ENCODE data around the gene RABAC1. TPM values are rescaled to one million over a fixed set of nuclear protein-coding genes. Genes with fewer than 3 reads are reported as not detected.
A peak's percentile ranks its signal among the peaks of the same experiment; 100 is the strongest.

RABAC1 gene
- total RNA-seq, 2 experiments from 2014 or later = 96.0 to 102 TPM

DNA sequence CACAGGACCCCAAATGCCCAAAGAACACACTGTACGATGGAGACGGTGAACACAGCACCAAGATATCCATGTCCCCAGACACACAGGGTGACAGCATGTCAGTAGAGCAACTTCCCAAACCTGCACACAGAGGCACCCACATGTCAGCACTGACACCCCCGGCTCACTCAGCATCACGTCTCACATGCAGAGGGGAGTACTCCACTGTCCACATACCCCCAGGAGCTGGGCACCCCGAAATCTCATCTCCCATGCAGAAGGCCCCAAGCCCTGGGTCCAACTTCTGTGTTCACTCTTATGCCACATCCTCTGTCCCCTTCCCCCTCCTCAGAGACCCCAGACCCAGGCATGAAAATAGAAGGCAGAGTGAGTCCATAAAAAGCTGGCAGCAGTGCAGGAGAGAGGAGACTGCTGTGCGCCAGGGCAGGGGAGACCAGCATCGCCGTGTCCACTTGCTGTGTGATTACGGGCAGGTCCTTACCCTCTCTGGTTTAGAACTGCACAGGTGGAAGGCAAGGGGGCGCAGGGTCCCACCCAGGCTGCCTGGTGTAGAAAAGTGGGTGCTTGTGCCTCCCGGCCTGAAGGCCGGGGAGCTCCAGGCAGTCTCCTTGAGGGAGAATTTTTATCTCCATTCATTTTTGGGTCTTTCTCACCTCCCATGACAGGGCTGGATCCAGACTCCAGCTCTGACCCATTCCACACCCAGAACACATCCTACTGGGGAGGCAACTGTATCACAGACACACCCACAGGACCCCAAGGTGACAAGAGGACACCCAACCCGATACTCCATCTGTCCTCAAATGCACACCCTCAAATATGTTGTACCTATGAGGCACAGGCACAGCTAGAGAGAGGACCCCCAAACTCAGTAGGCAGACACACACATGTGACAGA is 47.9 kb downstream of the RABAC1 start:
- H3K27ac Mint-ChIP-seq = peak overlapping the region; percentile 87
- H3K27me3 Mint-ChIP-seq = peaks cover 10% of the 10 kb centered on the region
- POLR2A ChIA-PET = interaction anchor here (1.1 to 8.3 kb wide), 16 partner anchors 8 to 52 kb away, joined by 3 to 92 read pairs (median 6); partner anchors contain the start of genes CD79A, ERFL and RPS19
- peak overlapping the region; percentile 66 for H3K4me3 Mint-ChIP-seq
- H3K36me3 ChIP-seq (ENCODE audit: insufficient read depth, low read length) = peaks cover 11% of the 10 kb centered on the region
- no peak overlapping the region for H3K4me3 ChIP-seq (ENCODE audit: low read length)
- no peak overlapping the region for H3K27ac ChIP-seq (ENCODE audit: low read depth in 1 of 2, low read length in 2 of 2)
- no peaks in the 10 kb centered on the region for H3K9me3 ChIP-seq (ENCODE audit: control insufficient read depth in 1 of 2, insufficient read depth in 1 of 2, low read length in 2 of 2)
- peaks cover 62% of the 10 kb centered on the region for H3K4me1 ChIP-seq (ENCODE audit: insufficient read depth, low read length)
- H3K4me1 Mint-ChIP-seq (ENCODE audit: low read depth) = peaks cover 46% of the 10 kb centered on the region
- DNase-seq (peak in 1 of 14 experiments; percentile 45), ATAC-seq (ENCODE audit: poor library complexity) (peak; percentile 24)
- peaks cover 13% of the 10 kb centered on the region for H3K36me3 Mint-ChIP-seq (ENCODE audit: low read depth)
- TF ChIP-seq, protein P1, sequence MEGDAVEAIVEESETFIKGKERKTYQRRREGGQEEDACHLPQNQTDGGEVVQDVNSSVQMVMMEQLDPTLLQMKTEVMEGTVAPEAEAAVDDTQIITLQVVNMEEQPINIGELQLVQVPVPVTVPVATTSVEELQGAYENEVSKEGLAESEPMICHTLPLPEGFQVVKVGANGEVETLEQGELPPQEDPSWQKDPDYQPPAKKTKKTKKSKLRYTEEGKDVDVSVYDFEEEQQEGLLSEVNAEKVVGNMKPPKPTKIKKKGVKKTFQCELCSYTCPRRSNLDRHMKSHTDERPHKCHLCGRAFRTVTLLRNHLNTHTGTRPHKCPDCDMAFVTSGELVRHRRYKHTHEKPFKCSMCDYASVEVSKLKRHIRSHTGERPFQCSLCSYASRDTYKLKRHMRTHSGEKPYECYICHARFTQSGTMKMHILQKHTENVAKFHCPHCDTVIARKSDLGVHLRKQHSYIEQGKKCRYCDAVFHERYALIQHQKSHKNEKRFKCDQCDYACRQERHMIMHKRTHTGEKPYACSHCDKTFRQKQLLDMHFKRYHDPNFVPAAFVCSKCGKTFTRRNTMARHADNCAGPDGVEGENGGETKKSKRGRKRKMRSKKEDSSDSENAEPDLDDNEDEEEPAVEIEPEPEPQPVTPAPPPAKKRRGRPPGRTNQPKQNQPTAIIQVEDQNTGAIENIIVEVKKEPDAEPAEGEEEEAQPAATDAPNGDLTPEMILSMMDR (IDR thresholded peaks at IDR 0.05) = no peak
- CTCF ChIA-PET = interaction anchor here (1.2 to 1.7 kb wide), 2 partner anchors 38 kb away, joined by 4 read pairs; no protein-coding TSS in a partner anchor
- intact Hi-C loops (cut with DNase I, micrococcal nuclease) = no loop called here
- no peaks in the 10 kb centered on the region for H3K9me3 Mint-ChIP-seq
- H3K27me3 ChIP-seq (ENCODE audit: control insufficient read depth in 1 of 2, insufficient read depth in 2 of 2, low read length in 2 of 2) = peaks cover 28% of the 10 kb centered on the region in 2 experiments

DNA sequence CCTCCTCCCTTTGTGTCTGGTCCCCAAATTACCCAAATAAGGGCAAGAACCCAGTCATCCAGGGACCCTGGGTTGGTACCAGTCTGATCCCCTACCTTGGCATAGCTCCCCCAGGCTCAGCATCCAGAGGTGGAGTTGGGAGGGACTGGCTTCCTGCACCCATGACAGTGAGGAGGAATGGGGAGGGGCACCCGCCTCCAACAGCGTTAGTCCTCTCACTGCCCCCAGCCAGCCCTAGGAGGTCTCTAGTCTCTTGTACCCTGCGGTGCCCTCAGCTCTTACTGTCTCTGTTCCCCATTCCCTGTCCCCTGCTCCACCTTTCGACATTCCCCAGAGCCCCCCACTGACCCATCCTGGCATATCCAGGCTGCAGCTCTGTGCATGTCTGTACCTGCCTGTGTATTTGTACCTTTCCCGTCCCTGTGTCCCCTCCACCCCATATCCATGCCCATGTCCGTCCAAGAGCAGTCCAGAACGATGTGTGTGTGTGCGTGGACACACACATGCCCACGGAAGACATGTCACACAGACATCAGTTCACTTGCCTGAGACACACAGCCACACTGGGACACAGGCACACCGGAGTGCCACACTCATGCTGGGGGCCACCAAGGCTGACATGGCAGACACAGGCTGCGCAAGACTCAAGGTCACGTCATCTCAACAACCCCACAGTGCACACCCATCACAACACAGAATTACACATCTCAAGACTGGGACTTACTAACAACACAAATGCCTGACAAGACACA is 48.7 kb downstream of the RABAC1 start:
- ATAC-seq (ENCODE audit: poor library complexity) (no peak), DNase-seq (no peak)
- peak overlapping the region; percentile 87 for H3K27ac Mint-ChIP-seq
- peaks cover 10% of the 10 kb centered on the region for H3K27me3 Mint-ChIP-seq
- ChIA-PET POLR2A (interaction anchor here (0.9 to 8.3 kb wide), 9 partner anchors 8 to 51 kb away, joined by 4 to 92 read pairs (median 7); partner anchors contain the start of gene RPS19), CTCF (interaction anchor here (1.7 kb wide), 1 partner anchor 37 kb away, joined by 4 read pairs; no protein-coding TSS in a partner anchor)
- no peaks in the 10 kb centered on the region for H3K9me3 Mint-ChIP-seq
- intact Hi-C loops (cut with DNase I, micrococcal nuclease) = no loop called here
- Histone ChIP-seq H3K9me3 (ENCODE audit: control insufficient read depth in 1 of 2, insufficient read depth in 1 of 2, low read length in 2 of 2) (no peaks in the 10 kb centered on the region), H3K27me3 (ENCODE audit: control insufficient read depth in 1 of 2, insufficient read depth in 2 of 2, low read length in 2 of 2) (peaks cover 19 to 20% of the 10 kb centered on the region in 2 experiments), H3K36me3 (ENCODE audit: insufficient read depth, low read length) (peaks cover 19% of the 10 kb centered on the region), H3K27ac (ENCODE audit: low read depth in 1 of 2, low read length in 2 of 2) (no peak overlapping the region), H3K4me1 (ENCODE audit: insufficient read depth, low read length) (peaks cover 60% of the 10 kb centered on the region), H3K4me3 (ENCODE audit: low read length) (no peak overlapping the region)
- peaks cover 52% of the 10 kb centered on the region for H3K4me1 Mint-ChIP-seq (ENCODE audit: low read depth)
- peaks cover 21% of the 10 kb centered on the region for H3K36me3 Mint-ChIP-seq (ENCODE audit: low read depth)
- peak overlapping the region; percentile 26 for H3K4me3 Mint-ChIP-seq
- TF ChIP-seq, protein P1 (IDR thresholded peaks at IDR 0.05) = no peak

DNA sequence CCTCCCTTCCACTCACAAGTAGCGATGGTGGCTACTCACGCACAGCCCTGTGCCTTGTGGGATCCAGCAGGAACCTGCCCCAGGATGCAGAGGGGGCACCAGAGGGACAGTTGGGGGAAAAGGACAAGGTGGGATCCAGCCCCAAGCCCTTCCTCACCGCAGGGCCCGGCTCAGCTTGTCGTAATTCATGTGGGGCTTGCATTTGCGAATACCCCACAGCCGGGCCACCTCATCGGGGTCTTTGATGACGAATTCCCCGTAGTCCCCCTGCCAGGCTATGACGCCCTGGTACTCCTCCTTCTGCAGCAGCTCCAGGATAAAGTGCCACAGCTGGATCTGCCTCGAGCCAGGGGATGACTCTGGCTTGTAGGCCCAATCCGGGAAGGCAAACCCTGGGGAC is 49.4 kb downstream of the RABAC1 start:
- peaks cover 59% of the 10 kb centered on the region for H3K4me1 Mint-ChIP-seq (ENCODE audit: low read depth)
- Histone ChIP-seq H3K9me3 (ENCODE audit: control insufficient read depth in 1 of 2, insufficient read depth in 1 of 2, low read length in 2 of 2) (no peaks in the 10 kb centered on the region), H3K27me3 (ENCODE audit: control insufficient read depth in 1 of 2, insufficient read depth in 2 of 2, low read length in 2 of 2) (peaks cover 15% of the 10 kb centered on the region in 2 experiments), H3K27ac (ENCODE audit: low read depth in 1 of 2, low read length in 2 of 2) (no peak overlapping the region), H3K4me3 (ENCODE audit: low read length) (no peak overlapping the region), H3K36me3 (ENCODE audit: insufficient read depth, low read length) (peaks cover 26% of the 10 kb centered on the region), H3K4me1 (ENCODE audit: insufficient read depth, low read length) (peaks cover 60% of the 10 kb centered on the region)
- intact Hi-C loops (cut with DNase I, micrococcal nuclease) = no loop called here
- H3K4me3 Mint-ChIP-seq = no peak overlapping the region
- ChIA-PET CTCF (interaction anchor here (1.7 kb wide), 1 partner anchor 36 kb away, joined by 4 read pairs; no protein-coding TSS in a partner anchor), POLR2A (interaction anchor here (0.9 to 8.3 kb wide), 7 partner anchors 8 to 50 kb away, joined by 4 to 92 read pairs (median 4); partner anchors contain the start of genes ERFL and RPS19)
- TF ChIP-seq, protein P1 (IDR thresholded peaks at IDR 0.05) = no peak
- H3K27ac Mint-ChIP-seq = peak overlapping the region; percentile 49
- no peak for ATAC-seq (ENCODE audit: poor library complexity)
- H3K27me3 Mint-ChIP-seq = peaks cover 10% of the 10 kb centered on the region
- H3K36me3 Mint-ChIP-seq (ENCODE audit: low read depth) = peaks cover 29% of the 10 kb centered on the region
- no peaks in the 10 kb centered on the region for H3K9me3 Mint-ChIP-seq
- DNase-seq = no peak
